ENCODE data around the gene FBXL7.

FBXL7 gene

GRCh38 chr5:15790446-15791018 lies 290.6 kb downstream of the FBXL7 start:
- TF ChIP-seq CTCF (IDR thresholded peaks at IDR 0.05; ENCODE audit: low read depth, low read length, poor library complexity, severe bottlenecking) (no peak), EZH2phosphoT487 (IDR thresholded peaks at IDR 0.05; ENCODE audit: borderline replicate concordance, low read length) (no peak)
- Histone ChIP-seq H3K36me3 (ENCODE audit: control insufficient read depth, low read length) (no peaks in the 10 kb centered on the region), H3K27me3 (ENCODE audit: control insufficient read depth, low read length) (no peaks in the 10 kb centered on the region), H3F3A (ENCODE audit: control insufficient read depth, insufficient read depth) (no peaks in the 10 kb centered on the region), H3K4me2 (ENCODE audit: low read length) (no peak overlapping the region), H4K20me1 (ENCODE audit: control insufficient read depth, insufficient read depth, low read depth, low read length) (no peaks in the 10 kb centered on the region), H3K9me2 (replicated peaks; ENCODE audit: control insufficient read depth, low read length) (no peaks in the 10 kb centered on the region), H3K79me2 (ENCODE audit: control insufficient read depth, low read length) (no peaks in the 10 kb centered on the region), H3K4me1 (ENCODE audit: control insufficient read depth, low read length) (no peaks in the 10 kb centered on the region), H3K27ac (ENCODE audit: low read depth, low read length) (no peak overlapping the region), H3K9me3 (ENCODE audit: control insufficient read depth, insufficient read depth, low read length) (no peaks in the 10 kb centered on the region), H3K4me3 (ENCODE audit: low read length) (no peak overlapping the region)

GRCh38 chr5:15791274-15791673 lies 291.3 kb downstream of the FBXL7 start:
- no peak overlapping the region for H3K27ac ChIP-seq (ENCODE audit: low read depth, low read length)
- no peaks in the 10 kb centered on the region for H3K27me3 ChIP-seq (ENCODE audit: control insufficient read depth, low read length)
- H3K9me2 ChIP-seq (replicated peaks; ENCODE audit: control insufficient read depth, low read length) = no peaks in the 10 kb centered on the region
- H3K4me1 ChIP-seq (ENCODE audit: control insufficient read depth, low read length) = no peaks in the 10 kb centered on the region
- H3K36me3 ChIP-seq (ENCODE audit: control insufficient read depth, low read length) = no peaks in the 10 kb centered on the region
- H3K4me2 ChIP-seq (ENCODE audit: low read length) = no peak overlapping the region
- TF ChIP-seq EZH2phosphoT487 (IDR thresholded peaks at IDR 0.05; ENCODE audit: borderline replicate concordance, low read length) = no peak
- TF ChIP-seq CTCF (IDR thresholded peaks at IDR 0.05; ENCODE audit: low read depth, low read length, poor library complexity, severe bottlenecking) = no peak
- H3F3A ChIP-seq (ENCODE audit: control insufficient read depth, insufficient read depth) = no peaks in the 10 kb centered on the region
- H3K9me3 ChIP-seq (ENCODE audit: control insufficient read depth, insufficient read depth, low read length) = no peaks in the 10 kb centered on the region
- H3K4me3 ChIP-seq (ENCODE audit: low read length) = no peak overlapping the region
- H4K20me1 ChIP-seq (ENCODE audit: control insufficient read depth, insufficient read depth, low read depth, low read length) = no peaks in the 10 kb centered on the region
- no peaks in the 10 kb centered on the region for H3K79me2 ChIP-seq (ENCODE audit: control insufficient read depth, low read length)

- Histone ChIP-seq H3K9me3 (ENCODE audit: control insufficient read depth, insufficient read depth, low read length) (no peaks in the 10 kb centered on the region), H3K27ac (ENCODE audit: low read depth, low read length) (no peak overlapping the region), H3K36me3 (ENCODE audit: control insufficient read depth, low read length) (no peaks in the 10 kb centered on the region), H3K9me2 (replicated peaks; ENCODE audit: control insufficient read depth, low read length) (no peaks in the 10 kb centered on the region), H3K4me3 (ENCODE audit: low read length) (no peak overlapping the region), H3K4me1 (ENCODE audit: control insufficient read depth, low read length) (no peaks in the 10 kb centered on the region), H3F3A (ENCODE audit: control insufficient read depth, insufficient read depth) (no peaks in the 10 kb centered on the region), H3K79me2 (ENCODE audit: control insufficient read depth, low read length) (no peaks in the 10 kb centered on the region), H3K4me2 (ENCODE audit: low read length) (no peak overlapping the region), H4K20me1 (ENCODE audit: control insufficient read depth, insufficient read depth, low read depth, low read length) (no peaks in the 10 kb centered on the region), H3K27me3 (ENCODE audit: control insufficient read depth, low read length) (no peaks in the 10 kb centered on the region)
- TF ChIP-seq EZH2phosphoT487 (IDR thresholded peaks at IDR 0.05; ENCODE audit: borderline replicate concordance, low read length) (no peak), CTCF (IDR thresholded peaks at IDR 0.05; ENCODE audit: low read depth, low read length, poor library complexity, severe bottlenecking) (no peak)
Observed at GRCh38 chr5:15791859-15792258, 291.9 kb downstream of the FBXL7 start.
